SHP77 treated with DMSO at 0.1 percent for 48 hours (cell line): ENCODE measurements around the gene FCGR3A.
A peak's percentile ranks its signal among the peaks of the same experiment; 100 is the strongest.
"Not testable (repeated sequence)": the region's sequence is repeated elsewhere in the genome, so short reads cannot be mapped to it uniquely, and the experiment has no call there.

Experiments used
- DNase-seq: peaks from one replicate; lab custom pipeline; 2025; lab: John Stamatoyannopoulos, UW

Gene FCGR3A

GRCh38 chr1:161530158-161530557, 19.5 kb downstream of the FCGR3A start:
- peak; percentile 63 for DNase-seq

GRCh38 chr1:161529463-161530104, 20.0 kb downstream of the FCGR3A start:
- not testable (repeated sequence) for DNase-seq

- not testable (repeated sequence) for DNase-seq
Measured at GRCh38 chr1:161528550-161528949, 21.1 kb downstream of the FCGR3A start.

- DNase-seq: not testable (repeated sequence)
Measured at GRCh38 chr1:161525918-161526317, 23.7 kb downstream of the FCGR3A start.

GRCh38 chr1:161525321-161525720, 24.3 kb downstream of the FCGR3A start:
- DNase-seq: not testable (repeated sequence)

GRCh38 chr1:161524742-161525291, 24.8 kb downstream of the FCGR3A start:
- DNase-seq: not testable (repeated sequence)

GRCh38 chr1:161523817-161524741, 25.5 kb downstream of the FCGR3A start, which contains the start of gene HSPA6:
HSPA6 (plus strand) TSS chr1:161524540; CDS start chr1:161524659, 119 bp downstream.
- DNase-seq: peak; percentile 77

GRCh38 chr1:161523041-161523816, 26.4 kb downstream of the FCGR3A start:
- not testable (repeated sequence) for DNase-seq

- not testable (repeated sequence) for DNase-seq
Measured at GRCh38 chr1:161513953-161514352, 35.7 kb downstream of the FCGR3A start.

- DNase-seq: not testable (repeated sequence)
Measured at GRCh38 chr1:161513448-161513780, 36.2 kb downstream of the FCGR3A start.

GRCh38 chr1:161512636-161513447, 36.8 kb downstream of the FCGR3A start:
- DNase-seq: not testable (repeated sequence)

- no peak for DNase-seq
Measured at GRCh38 chr1:161511756-161512060, 37.9 kb downstream of the FCGR3A start.

- no peak for DNase-seq
Measured at GRCh38 chr1:161511018-161511755, 38.4 kb downstream of the FCGR3A start.

- no peak for DNase-seq
Measured at GRCh38 chr1:161510477-161510876, 39.1 kb downstream of the FCGR3A start.

GRCh38 chr1:161506336-161507223, 43.0 kb downstream of the FCGR3A start:
- DNase-seq: no peak

GRCh38 chr1:161505686-161506085, 43.9 kb downstream of the FCGR3A start:
- DNase-seq: no peak

GRCh38 chr1:161503394-161503748, 46.2 kb downstream of the FCGR3A start:
- no peak for DNase-seq

- no peak for DNase-seq
Measured at GRCh38 chr1:161502641-161503393, 46.8 kb downstream of the FCGR3A start.

- no peak for DNase-seq
Measured at GRCh38 chr1:161502181-161502580, 47.4 kb downstream of the FCGR3A start.
